Thoracic aorta (tissue), 2 donors: ENCODE results near the gene ARNT2. TPM values are rescaled to one million over a fixed set of nuclear protein-coding genes. Genes with fewer than 3 reads are reported as not detected.

Source experiments
- ATAC-seq: fragments of 150-250 bp; one replicate; pipeline ENCODE4 v1.8.0; 2017; ENCODE audit warnings: low read depth; ENCODE audit not compliant: insufficient number of reproducible peaks, low FRiP score
- DNase-seq: peaks from one replicate; pipeline ENCODE4 v3.0.0-alpha.2; 2020; ENCODE audit warnings: low spot score
- H3K27ac ChIP-seq, 2 donors: fragments of 200-600 bp; sonication (generic); 1 replicate in 1 of 2; 2 replicates in 1 of 2; pipeline ENCODE4 v1.5.1; 2016; ENCODE audit warnings: mild to moderate bottlenecking in 2 of 2, moderate library complexity in 2 of 2
- H3K27me3 ChIP-seq: fragments of 200-600 bp; sonication (generic); replicated peaks from 2 replicates; pipeline ENCODE4 v1.6.0; 2016; ENCODE audit warnings: mild to moderate bottlenecking; ENCODE audit not compliant: insufficient read depth
- H3K36me3 ChIP-seq: fragments of 200-600 bp; sonication (generic); one replicate; pipeline ENCODE4 v1.5.1; 2016
- H3K4me1 ChIP-seq, 2 donors: fragments of 200-600 bp; sonication (generic); 1 replicate in 1 of 2; 2 replicates in 1 of 2; pipeline versions ENCODE4 v1.5.1 to v1.6.0; 2016; ENCODE audit warnings: low read depth in 2 of 2, mild to moderate bottlenecking in 1 of 2; ENCODE audit not compliant: control insufficient read depth in 1 of 2
- H3K4me3 ChIP-seq: fragments of 200-600 bp; sonication (generic); 2 replicates; pipeline ENCODE4 v1.5.1; 2016; ENCODE audit warnings: mild to moderate bottlenecking
- H3K9me3 ChIP-seq: fragments of 200-600 bp; sonication (generic); 2 replicates; pipeline ENCODE4 v1.5.1; 2016
- CTCF ChIP-seq: fragments of 200-600 bp; sonication (generic); IDR thresholded peaks from one replicate; pipeline ENCODE4 v1.5.1; 2019; ENCODE audit warnings: antibody characterized with exemption
- total RNA-seq, 2 donors: library from RNA; depleted of rRNA; stranded (reverse); fragments of >200 nt; gene quantifications; one replicate each; pipeline versions ENCODE4 v1.1.0 to v1.2.3, GENCODE V29; 2016

The ARNT2 gene
- total RNA-seq, result 10 to 100 TPM in 1 of 2 donors, 1 to 10 TPM in 1; 5.8 to 22.9 TPM

DNA sequence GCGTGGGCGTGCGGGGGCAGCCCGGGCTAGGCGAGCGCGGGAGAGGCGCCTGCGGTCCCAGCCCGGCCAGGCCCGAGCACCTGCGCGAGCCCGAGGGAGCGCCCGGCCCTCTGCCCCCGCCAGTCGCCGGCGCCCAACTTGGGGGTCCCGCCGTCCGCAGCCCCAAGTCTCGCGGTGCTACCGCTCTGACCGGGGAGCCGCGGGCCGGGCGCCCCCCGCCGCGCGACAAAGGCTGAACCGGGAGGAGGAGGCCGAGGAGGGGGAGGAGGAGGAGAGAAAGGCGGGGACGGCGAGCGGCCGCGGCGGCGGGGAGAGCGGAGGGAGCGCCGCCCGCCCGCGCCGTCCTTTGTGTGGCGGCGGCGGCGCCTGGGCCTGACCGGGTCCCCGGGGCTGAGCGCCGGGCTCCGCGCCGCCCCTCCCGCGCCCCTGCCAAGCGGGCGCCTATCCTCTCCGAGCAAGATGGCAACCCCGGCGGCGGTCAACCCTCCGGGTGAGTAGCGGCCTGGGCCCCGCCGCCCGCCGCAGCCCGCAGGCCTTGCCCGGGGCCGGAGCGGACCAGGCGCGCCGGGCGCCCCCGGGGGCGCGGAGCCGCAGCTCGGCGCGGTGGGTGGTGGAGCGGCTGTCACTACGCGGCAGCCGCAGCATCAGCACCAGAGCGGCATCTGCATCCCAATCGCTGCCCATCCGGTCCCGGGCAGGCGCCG lies at the start of gene ARNT2:
TSS of gene ARNT2 (plus strand) at position 326 of the 704 bp plus-strand sequence. CDS start at position 460, 134 bp downstream.
- Histone ChIP-seq H3K27me3 (no peaks in the 10 kb centered on the region), H3K4me3 (peak within 1 kb of the TSS; percentile 76), H3K9me3 (no peaks in the 10 kb centered on the region), H3K4me1 (peaks cover 0 to 14% of the 10 kb centered on the region in 2 donors), H3K36me3 (no peaks in the 10 kb centered on the region), H3K27ac (peak within 1 kb of the TSS; percentile 41 to 50)
- DNase-seq (no peak), ATAC-seq (peak; percentile 21)
- TF ChIP-seq CTCF, result no peak

- TF ChIP-seq CTCF, result no peak
- ATAC-seq (no peak), DNase-seq (no peak)
- H3K27ac ChIP-seq, result no peak overlapping the region
- H3K9me3 ChIP-seq, result peaks cover 20% of the 10 kb centered on the region
- no peaks in the 10 kb centered on the region for H3K27me3 ChIP-seq
- H3K36me3 ChIP-seq, result no peaks in the 10 kb centered on the region
- no peak overlapping the region for H3K4me3 ChIP-seq
- H3K4me1 ChIP-seq, result no peaks in the 10 kb centered on the region
Measured at GRCh38 chr15:80367094-80367493, 37.1 kb upstream of the ARNT2 start.

- Histone ChIP-seq H3K4me1 (no peaks in the 10 kb centered on the region), H3K9me3 (peaks cover 20% of the 10 kb centered on the region), H3K4me3 (no peak overlapping the region), H3K36me3 (no peaks in the 10 kb centered on the region), H3K27ac (no peak overlapping the region), H3K27me3 (no peaks in the 10 kb centered on the region)
- ATAC-seq, result no peak
- DNase-seq, result no peak
- TF ChIP-seq CTCF, result no peak
Measured at GRCh38 chr15:80367661-80368060, 36.5 kb upstream of the ARNT2 start.

DNA sequence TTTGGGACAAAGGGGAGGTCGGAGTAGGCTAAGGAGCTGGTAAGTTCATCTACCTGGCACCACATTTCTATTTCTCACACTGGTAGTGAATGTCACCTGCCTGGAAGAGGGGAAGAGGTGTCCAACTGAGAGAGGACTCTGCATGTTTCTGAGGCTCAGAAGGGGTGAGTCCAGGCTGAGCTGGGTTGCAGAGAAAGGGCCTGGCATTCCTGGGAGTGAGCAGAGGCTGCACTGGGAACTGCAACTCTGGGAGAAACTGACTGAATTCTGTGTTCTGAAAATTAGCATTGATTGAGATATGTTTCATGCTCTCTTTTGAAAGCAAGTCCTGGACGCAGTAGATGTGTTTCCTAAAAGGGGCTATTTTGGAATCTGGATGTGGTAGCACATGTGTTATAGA lies 32.3 kb upstream of the ARNT2 start:
- peaks cover 20% of the 10 kb centered on the region for H3K9me3 ChIP-seq
- H3K36me3 ChIP-seq, result no peaks in the 10 kb centered on the region

GRCh38 chr15:80374441-80374840 lies 29.7 kb upstream of the ARNT2 start:
- H3K4me3 ChIP-seq, result no peak overlapping the region
- TF ChIP-seq CTCF, result no peak
- no peaks in the 10 kb centered on the region for H3K27me3 ChIP-seq
- H3K36me3 ChIP-seq, result no peaks in the 10 kb centered on the region
- DNase-seq (no peak), ATAC-seq (no peak)
- no peaks in the 10 kb centered on the region for H3K9me3 ChIP-seq
- no peaks in the 10 kb centered on the region for H3K4me1 ChIP-seq
- no peak overlapping the region for H3K27ac ChIP-seq

More for the DNA sequence above, 32.3 kb upstream of the ARNT2 start:
- ATAC-seq (no peak), DNase-seq (no peak)
- TF ChIP-seq CTCF, result no peak
- Histone ChIP-seq H3K27me3 (no peaks in the 10 kb centered on the region), H3K4me3 (no peak overlapping the region), H3K4me1 (no peaks in the 10 kb centered on the region), H3K27ac (no peak overlapping the region)
